GM21360 (cell line): ENCODE measurements around the gene EEF2K.

Experiments used
- ATAC-seq: cut with Tn5 transposase; IDR thresholded peaks from one replicate; pipeline ENCODE4 v1.9.1; 2021; ENCODE audit warnings: mild to moderate bottlenecking, moderate library complexity; ENCODE audit not compliant: unreplicated experiment

EEF2K gene

GRCh38 chr16:22239131-22239805 lies 33.2 kb downstream of the EEF2K start:
- ATAC-seq: no peak

- ATAC-seq: no peak
Observed at GRCh38 chr16:22240023-22240710, 34.1 kb downstream of the EEF2K start.

- ATAC-seq: no peak
Observed at GRCh38 chr16:22250522-22250921, 44.4 kb downstream of the EEF2K start.

- no peak for ATAC-seq
Observed at GRCh38 chr16:22252317-22252716, 46.2 kb downstream of the EEF2K start.

GRCh38 chr16:22253272-22253671 lies 47.2 kb downstream of the EEF2K start:
- no peak for ATAC-seq

GRCh38 chr16:22255335-22255734 lies 49.3 kb downstream of the EEF2K start:
- no peak for ATAC-seq

- no peak for ATAC-seq
Observed at GRCh38 chr16:22257440-22257839, 51.4 kb downstream of the EEF2K start.

GRCh38 chr16:22260490-22260889 lies 54.4 kb downstream of the EEF2K start:
- no peak for ATAC-seq

GRCh38 chr16:22262460-22262859 lies 56.4 kb downstream of the EEF2K start:
- ATAC-seq: no peak

GRCh38 chr16:22264786-22265185 lies 58.7 kb downstream of the EEF2K start:
- no peak for ATAC-seq

- ATAC-seq: no peak
Observed at GRCh38 chr16:22265351-22265750, 59.3 kb downstream of the EEF2K start.

- no peak for ATAC-seq
Observed at GRCh38 chr16:22266546-22266945, 60.5 kb downstream of the EEF2K start.

GRCh38 chr16:22267764-22268163 lies 61.7 kb downstream of the EEF2K start:
- ATAC-seq: no peak

- no peak for ATAC-seq
Observed at GRCh38 chr16:22270525-22270924, 64.4 kb downstream of the EEF2K start.

GRCh38 chr16:22272870-22273650 lies 67.0 kb downstream of the EEF2K start:
- no peak for ATAC-seq

GRCh38 chr16:22274916-22275315 lies 68.8 kb downstream of the EEF2K start:
- no peak for ATAC-seq

- no peak for ATAC-seq
Observed at GRCh38 chr16:22278441-22279230, 72.6 kb downstream of the EEF2K start.

GRCh38 chr16:22282254-22282892 lies 76.3 kb downstream of the EEF2K start:
- ATAC-seq: no peak

GRCh38 chr16:22284637-22285036 lies 78.6 kb downstream of the EEF2K start:
- no peak for ATAC-seq

- no peak for ATAC-seq
Observed at GRCh38 chr16:22285080-22285479, 79.0 kb downstream of the EEF2K start.

GRCh38 chr16:22291020-22291419 lies 84.9 kb downstream of the EEF2K start:
- ATAC-seq: no peak
